Suprapubic skin (tissue), 3 donors: Measurements from ENCODE around the gene CALN1.

Source experiments
- POLR2A ChIP-seq, 2 donors: fragments of 450-650 bp; IDR thresholded peaks; one replicate each; pipeline ENCODE4 v1.6.1; 2017; ENCODE audit warnings: antibody characterized with exemption in 2 of 2, mild to moderate bottlenecking in 2 of 2, moderate library complexity in 2 of 2
- TF ChIP-seq, protein P1 (sequence below), 2 donors: fragments of 200-600 bp in 1 of 2; fragments of 450-650 bp in 1 of 2; sonication (generic) in 1 of 2; IDR thresholded peaks; one replicate each; pipeline ENCODE4 v1.5.1; 2016 to 2019; ENCODE audit warnings: antibody characterized with exemption in 2 of 2, mild to moderate bottlenecking in 1 of 2, moderate library complexity in 1 of 2

DNA sequence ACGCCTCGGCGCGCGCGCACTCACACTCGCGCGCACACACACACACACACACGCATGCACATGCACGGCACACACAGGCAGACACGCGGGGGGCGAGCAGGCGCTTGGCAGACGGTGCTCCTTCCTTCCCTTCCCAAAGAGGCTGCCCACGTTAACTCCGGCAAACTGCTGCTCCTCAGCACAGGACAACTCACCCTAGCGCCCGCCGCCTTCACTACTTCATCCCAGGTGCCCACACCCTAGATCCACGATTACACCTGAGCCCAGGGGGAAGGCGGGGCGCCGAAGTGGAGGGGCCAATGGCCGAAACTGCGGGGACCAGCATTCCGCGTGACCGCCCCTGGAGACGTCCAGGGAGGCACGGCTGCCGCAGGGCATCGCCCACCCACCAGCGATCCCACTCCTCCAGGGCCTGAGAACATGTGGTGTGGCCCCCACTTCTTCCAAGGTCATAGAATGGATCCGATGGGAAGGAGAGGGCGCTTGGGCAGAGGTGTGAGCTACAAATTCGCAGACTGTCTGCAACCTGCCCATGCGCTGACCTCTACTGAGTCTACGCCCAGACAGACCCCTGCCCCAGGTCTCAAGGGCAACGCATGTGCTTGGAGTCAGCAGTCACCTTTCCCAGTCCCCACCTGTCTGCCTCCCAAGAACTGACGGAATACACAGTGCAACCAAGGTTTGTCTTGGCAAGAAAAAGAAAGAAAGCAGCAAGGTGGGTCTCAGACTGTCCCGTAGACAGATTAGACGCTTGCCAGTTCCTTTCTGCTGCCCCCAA lies 74.6 kb downstream of the CALN1 start:
- TF ChIP-seq, protein P1, sequence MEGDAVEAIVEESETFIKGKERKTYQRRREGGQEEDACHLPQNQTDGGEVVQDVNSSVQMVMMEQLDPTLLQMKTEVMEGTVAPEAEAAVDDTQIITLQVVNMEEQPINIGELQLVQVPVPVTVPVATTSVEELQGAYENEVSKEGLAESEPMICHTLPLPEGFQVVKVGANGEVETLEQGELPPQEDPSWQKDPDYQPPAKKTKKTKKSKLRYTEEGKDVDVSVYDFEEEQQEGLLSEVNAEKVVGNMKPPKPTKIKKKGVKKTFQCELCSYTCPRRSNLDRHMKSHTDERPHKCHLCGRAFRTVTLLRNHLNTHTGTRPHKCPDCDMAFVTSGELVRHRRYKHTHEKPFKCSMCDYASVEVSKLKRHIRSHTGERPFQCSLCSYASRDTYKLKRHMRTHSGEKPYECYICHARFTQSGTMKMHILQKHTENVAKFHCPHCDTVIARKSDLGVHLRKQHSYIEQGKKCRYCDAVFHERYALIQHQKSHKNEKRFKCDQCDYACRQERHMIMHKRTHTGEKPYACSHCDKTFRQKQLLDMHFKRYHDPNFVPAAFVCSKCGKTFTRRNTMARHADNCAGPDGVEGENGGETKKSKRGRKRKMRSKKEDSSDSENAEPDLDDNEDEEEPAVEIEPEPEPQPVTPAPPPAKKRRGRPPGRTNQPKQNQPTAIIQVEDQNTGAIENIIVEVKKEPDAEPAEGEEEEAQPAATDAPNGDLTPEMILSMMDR (IDR thresholded peaks at IDR 0.05), result no peak
- no peak for TF ChIP-seq POLR2A (IDR thresholded peaks at IDR 0.05)
